Natural killer cell (primary cell): ENCODE results near the gene GRK7. TPM values are rescaled to one million over a fixed set of nuclear protein-coding genes. Genes with fewer than 3 reads are reported as not detected.

Source experiments
- ATAC-seq, 3 donors: fragments of 150-1000 bp in 2 of 3; fragments of 200-7000 bp in 1 of 3; cut with Tn5 transposase; 1 replicate in 1 of 3; 2 replicates in 2 of 3; pipeline ENCODE4 v1.10.0; 2021; ENCODE audit warnings: mild to moderate bottlenecking in 2 of 3, moderate library complexity in 2 of 3
- DNase-seq, 2 donors: peaks; one replicate each; pipeline versions ENCODE4 v3.0.0 to v3.0.0-alpha.2; 2013 to 2021; ENCODE audit warnings: mixed read lengths in 1 of 2
- H3K27ac ChIP-seq: one replicate; pipeline ENCODE4 v1.5.1; 2013; ENCODE audit warnings: mild to moderate bottlenecking, low read length
- H3K27me3 ChIP-seq: one replicate; pipeline ENCODE4 v1.6.1; 2013; ENCODE audit warnings: low read length; ENCODE audit not compliant: control insufficient read depth, insufficient read depth
- H3K36me3 ChIP-seq: one replicate; pipeline ENCODE4 v1.6.1; 2013; ENCODE audit warnings: low read length; ENCODE audit not compliant: control insufficient read depth, insufficient read depth
- H3K4me1 ChIP-seq: one replicate; pipeline ENCODE4 v1.6.1; 2013; ENCODE audit warnings: low read length; ENCODE audit not compliant: control insufficient read depth, insufficient read depth
- H3K4me3 ChIP-seq: one replicate; pipeline ENCODE4 v1.5.1; 2013; ENCODE audit warnings: low read length
- H3K9me3 ChIP-seq: one replicate; pipeline ENCODE4 v1.6.1; 2013; ENCODE audit warnings: low read length; ENCODE audit not compliant: control insufficient read depth, insufficient read depth
- H3K27ac Mint-ChIP-seq, 2 donors: one replicate each; pipeline ENCODE4 v1.8.0; 2022; ENCODE audit warnings: mild to moderate bottlenecking in 2 of 2, mixed read lengths in 2 of 2, moderate library complexity in 1 of 2
- H3K27me3 Mint-ChIP-seq, 2 donors: one replicate each; pipeline ENCODE4 v1.8.0; 2022; ENCODE audit warnings: low read depth in 2 of 2, mixed read lengths in 2 of 2
- H3K36me3 Mint-ChIP-seq: one replicate; pipeline ENCODE4 v1.8.0; 2022; ENCODE audit warnings: mixed read lengths
- H3K4me1 Mint-ChIP-seq, 2 donors: one replicate each; pipeline ENCODE4 v1.8.0; 2022; ENCODE audit warnings: mixed read lengths in 2 of 2
- H3K4me3 Mint-ChIP-seq: one replicate; pipeline ENCODE4 v1.8.0; 2022; ENCODE audit warnings: mild to moderate bottlenecking, moderate library complexity, mixed read lengths
- H3K9me3 Mint-ChIP-seq, 2 donors: one replicate each; pipeline ENCODE4 v1.8.0; 2022; ENCODE audit warnings: mixed read lengths in 2 of 2
- WGBS: methylation state at CpG from one replicate; pipeline ENCODE4 v1.1.7; 2013; ENCODE audit warnings: missing lambda C conversion rate; ENCODE audit not compliant: insufficient coverage; 5-methylcytosine and 5-hydroxymethylcytosine counted together
- intact Hi-C: fragments of 100-400 bp; cut with micrococcal nuclease; formaldehyde crosslinking; loops from one replicate; pipeline ENCODE4 v1.14.2; 2022
- total RNA-seq, 4 donors: library from RNA; stranded (reverse); fragments of 120-200 nt in 1 of 4; gene quantifications; one replicate each; pipeline versions ENCODE4 v1.2.3 to v1.2.4, GENCODE V29; 2013 to 2022
- TF ChIP-seq, protein P1 (sequence below): fragments of 200-600 bp; IDR thresholded peaks from one replicate; pipeline ENCODE4 v1.8.0; 2022; ENCODE audit warnings: antibody characterized with exemption

The GRK7 gene
- under 1 TPM; 0.14 to 0.16 (median 0.15) TPM for total RNA-seq
- total RNA-seq (2013), result 0.14 TPM

DNA sequence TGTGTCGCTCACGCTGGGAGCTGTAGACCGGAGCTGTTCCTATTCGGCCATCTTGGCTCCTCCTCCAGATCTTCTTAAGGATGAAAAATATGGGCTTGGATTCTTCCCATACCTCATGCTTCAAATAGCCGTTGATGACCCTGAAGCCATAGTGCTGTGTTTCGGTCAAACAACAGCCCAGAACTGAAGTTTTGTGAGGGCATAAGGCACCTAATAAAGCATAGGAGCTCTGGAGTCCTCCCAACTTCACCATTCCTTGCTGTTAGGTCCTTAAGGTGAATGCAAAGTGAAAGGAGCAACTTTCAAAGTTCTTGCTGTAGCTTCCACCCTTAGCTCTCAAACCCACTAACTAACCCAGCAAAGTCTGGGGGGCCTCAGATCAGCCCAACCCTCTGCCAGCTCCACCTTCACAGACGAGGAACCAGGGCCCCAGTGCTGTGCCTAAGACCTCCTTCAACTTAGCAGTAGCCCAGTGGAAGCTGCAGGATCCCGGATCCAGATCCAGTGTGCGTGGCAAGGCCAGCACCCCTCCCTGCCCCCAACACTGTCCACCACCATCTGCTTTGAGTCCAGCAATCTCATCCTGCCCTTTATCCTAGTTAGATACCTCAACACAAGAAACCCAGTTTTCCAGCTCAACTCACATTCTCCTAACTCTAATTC is at the start of gene GRK7:
GRK7 (plus strand) TSS at position 321 of the 663 bp plus-strand sequence. CDS start 14,877 bp downstream, outside the sequence.
- H3K36me3 Mint-ChIP-seq, result no peaks in the 10 kb centered on the region
- H3K27ac ChIP-seq, result no peak within 1 kb of the TSS
- H3K4me3 Mint-ChIP-seq, result no peak within 1 kb of the TSS
- no peaks in the 10 kb centered on the region for H3K27me3 Mint-ChIP-seq
- intact Hi-C loops, result no loop called here
- no peaks in the 10 kb centered on the region for H3K4me1 Mint-ChIP-seq
- TF ChIP-seq, protein P1, sequence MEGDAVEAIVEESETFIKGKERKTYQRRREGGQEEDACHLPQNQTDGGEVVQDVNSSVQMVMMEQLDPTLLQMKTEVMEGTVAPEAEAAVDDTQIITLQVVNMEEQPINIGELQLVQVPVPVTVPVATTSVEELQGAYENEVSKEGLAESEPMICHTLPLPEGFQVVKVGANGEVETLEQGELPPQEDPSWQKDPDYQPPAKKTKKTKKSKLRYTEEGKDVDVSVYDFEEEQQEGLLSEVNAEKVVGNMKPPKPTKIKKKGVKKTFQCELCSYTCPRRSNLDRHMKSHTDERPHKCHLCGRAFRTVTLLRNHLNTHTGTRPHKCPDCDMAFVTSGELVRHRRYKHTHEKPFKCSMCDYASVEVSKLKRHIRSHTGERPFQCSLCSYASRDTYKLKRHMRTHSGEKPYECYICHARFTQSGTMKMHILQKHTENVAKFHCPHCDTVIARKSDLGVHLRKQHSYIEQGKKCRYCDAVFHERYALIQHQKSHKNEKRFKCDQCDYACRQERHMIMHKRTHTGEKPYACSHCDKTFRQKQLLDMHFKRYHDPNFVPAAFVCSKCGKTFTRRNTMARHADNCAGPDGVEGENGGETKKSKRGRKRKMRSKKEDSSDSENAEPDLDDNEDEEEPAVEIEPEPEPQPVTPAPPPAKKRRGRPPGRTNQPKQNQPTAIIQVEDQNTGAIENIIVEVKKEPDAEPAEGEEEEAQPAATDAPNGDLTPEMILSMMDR, result no peak
- no peaks in the 10 kb centered on the region for H3K4me1 ChIP-seq
- no peak within 1 kb of the TSS for H3K4me3 ChIP-seq
- no peaks in the 10 kb centered on the region for H3K9me3 Mint-ChIP-seq
- no peak within 1 kb of the TSS for H3K27ac Mint-ChIP-seq
- ATAC-seq, result no peak
- no peak for DNase-seq
- WGBS, result 94% methylated on average over 8 of the region's 9 CpGs
- H3K36me3 ChIP-seq, result no peaks in the 10 kb centered on the region
- H3K9me3 ChIP-seq, result no peaks in the 10 kb centered on the region
- no peaks in the 10 kb centered on the region for H3K27me3 ChIP-seq

DNA sequence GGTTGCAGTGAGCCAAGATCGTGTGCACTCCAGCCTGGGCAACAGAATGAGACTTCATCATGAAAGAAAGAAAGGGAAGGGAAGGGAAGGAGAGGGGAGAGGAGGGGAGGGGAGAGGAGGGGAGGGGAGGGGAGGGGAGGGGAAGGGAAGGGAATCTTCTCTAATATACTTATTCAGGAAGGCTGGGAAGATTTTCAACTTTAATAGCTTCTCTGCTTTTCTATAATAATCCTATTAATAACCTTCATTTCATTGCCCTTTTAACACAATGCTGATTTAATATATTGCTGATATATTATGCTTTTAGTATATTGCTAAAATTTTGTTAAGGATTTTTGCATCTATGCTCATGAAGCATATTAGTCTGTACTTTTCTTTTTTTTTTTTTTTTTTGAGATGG is 48.5 kb upstream of the GRK7 start:
- no peak for ATAC-seq
- H3K36me3 Mint-ChIP-seq, result no peaks in the 10 kb centered on the region
- Histone ChIP-seq H3K27ac (no peak overlapping the region), H3K27me3 (no peaks in the 10 kb centered on the region), H3K9me3 (no peaks in the 10 kb centered on the region), H3K4me1 (no peaks in the 10 kb centered on the region), H3K36me3 (no peaks in the 10 kb centered on the region), H3K4me3 (no peak overlapping the region)
- H3K9me3 Mint-ChIP-seq, result no peaks in the 10 kb centered on the region
- no peaks in the 10 kb centered on the region for H3K4me1 Mint-ChIP-seq
- WGBS, result 100% methylated on average over 1 of the region's 1 CpG
- peaks cover 2 to 22% of the 10 kb centered on the region in 2 donors for H3K27me3 Mint-ChIP-seq
- TF ChIP-seq, protein P1, result no peak
- H3K27ac Mint-ChIP-seq, result no peak overlapping the region
- DNase-seq, result no peak
- no peak overlapping the region for H3K4me3 Mint-ChIP-seq
- intact Hi-C loops, result no loop called here

DNA sequence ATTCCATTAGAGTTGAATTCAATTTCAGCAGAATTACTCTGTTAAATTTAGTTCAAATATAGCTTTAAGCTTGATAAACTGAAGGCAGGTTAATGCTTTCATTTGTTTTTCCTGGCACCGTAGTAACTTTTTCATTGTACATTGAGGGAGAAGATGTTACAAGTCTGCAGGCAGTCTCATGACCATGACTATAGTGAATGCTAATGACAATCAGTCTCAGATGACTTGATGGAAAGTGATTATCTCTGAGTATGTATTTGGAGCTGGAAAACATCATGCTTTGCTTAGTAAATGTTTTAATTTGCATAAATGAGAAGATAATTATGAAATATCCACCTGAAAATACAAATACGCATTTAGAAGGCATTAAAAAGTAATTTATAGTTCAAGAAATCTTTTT is 41.1 kb upstream of the GRK7 start:
- no peaks in the 10 kb centered on the region for H3K36me3 Mint-ChIP-seq
- no peak overlapping the region for H3K4me3 Mint-ChIP-seq
- intact Hi-C loops, result no loop called here
- TF ChIP-seq, protein P1, result no peak
- H3K27me3 ChIP-seq, result no peaks in the 10 kb centered on the region
- H3K4me1 ChIP-seq, result no peaks in the 10 kb centered on the region
- H3K9me3 Mint-ChIP-seq, result no peaks in the 10 kb centered on the region
- ATAC-seq (no peak), DNase-seq (no peak)
- 95% methylated on average over 1 of the region's 2 CpGs for WGBS
- H3K4me3 ChIP-seq, result no peak overlapping the region
- H3K27ac Mint-ChIP-seq, result no peak overlapping the region
- H3K4me1 Mint-ChIP-seq, result no peaks in the 10 kb centered on the region
- no peak overlapping the region for H3K27ac ChIP-seq
- no peaks in the 10 kb centered on the region for H3K9me3 ChIP-seq
- H3K27me3 Mint-ChIP-seq, result peaks cover 7 to 14% of the 10 kb centered on the region in 2 donors
- H3K36me3 ChIP-seq, result no peaks in the 10 kb centered on the region

GRCh38 chr3:141722648-141723047 is 40.6 kb upstream of the GRK7 start:
- no peaks in the 10 kb centered on the region for H3K9me3 ChIP-seq
- no peak overlapping the region for H3K4me3 ChIP-seq
- TF ChIP-seq, protein P1, result no peak
- Mint-ChIP-seq H3K4me3 (no peak overlapping the region), H3K36me3 (no peaks in the 10 kb centered on the region), H3K4me1 (no peaks in the 10 kb centered on the region), H3K27ac (no peak overlapping the region), H3K27me3 (peaks cover 7 to 8% of the 10 kb centered on the region in 2 donors), H3K9me3 (no peaks in the 10 kb centered on the region)
- H3K27ac ChIP-seq, result no peak overlapping the region
- intact Hi-C loops, result no loop called here
- no peaks in the 10 kb centered on the region for H3K27me3 ChIP-seq
- DNase-seq (no peak), ATAC-seq (no peak)
- no peaks in the 10 kb centered on the region for H3K36me3 ChIP-seq
- 96% methylated on average over 2 of the region's 2 CpGs for WGBS
- no peaks in the 10 kb centered on the region for H3K4me1 ChIP-seq
